ENCODE data around the gene ETS1.

ETS1 gene

DNA sequence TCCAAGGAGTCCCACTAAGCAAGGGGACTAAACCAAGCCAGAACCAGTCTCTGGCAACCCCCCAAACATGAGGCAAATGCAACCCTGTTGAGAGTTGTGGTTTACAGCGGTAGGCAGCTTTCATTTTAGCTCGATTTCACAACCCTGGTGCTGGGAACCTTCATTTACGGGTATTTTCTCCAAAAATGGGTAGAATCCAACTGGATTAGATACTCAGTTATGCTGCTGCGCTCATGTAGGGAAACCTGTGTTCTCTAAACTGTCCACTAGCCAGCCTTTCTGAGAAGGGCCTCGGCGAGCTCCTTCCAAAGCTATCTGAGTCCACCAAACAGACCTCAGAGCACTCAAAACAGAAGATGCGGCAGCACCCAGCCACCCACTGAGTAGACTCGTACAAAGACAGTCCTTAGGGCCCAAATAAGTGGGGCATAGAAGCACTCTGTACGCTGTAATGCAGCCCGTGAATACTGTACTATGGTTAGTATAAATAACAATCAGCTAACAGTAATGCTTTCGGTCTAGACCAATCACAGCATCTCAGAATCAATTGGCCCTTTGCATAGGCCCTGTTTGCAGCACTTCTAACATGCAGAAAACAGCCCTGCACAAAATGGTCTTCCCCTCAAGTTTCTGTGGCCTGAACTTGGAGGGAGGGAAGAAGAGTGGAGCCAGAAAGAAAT lies 104.7 kb downstream of the ETS1 start:
- DNase-seq (ENCODE audit: low read depth) = peak; percentile 96

DNA sequence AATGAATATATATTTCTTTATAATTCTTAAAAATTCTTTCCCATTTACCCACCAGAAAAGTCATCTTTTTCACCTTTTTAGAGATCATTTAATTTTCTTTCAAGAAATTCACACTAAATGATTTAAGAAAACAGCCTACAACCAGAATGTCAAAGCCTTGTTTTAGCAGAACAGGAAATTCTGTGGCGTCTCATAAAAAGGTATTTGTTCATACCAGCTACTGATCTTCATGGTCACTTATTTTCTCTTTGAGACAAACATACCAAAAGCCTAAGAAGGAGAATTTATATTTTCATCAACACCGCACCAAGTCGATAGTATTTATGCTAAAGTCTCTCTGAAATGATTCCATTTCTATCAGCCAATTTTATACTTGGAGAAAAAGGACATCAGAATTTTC lies 105.3 kb downstream of the ETS1 start:
- no peak for DNase-seq (ENCODE audit: low read depth)

DNA sequence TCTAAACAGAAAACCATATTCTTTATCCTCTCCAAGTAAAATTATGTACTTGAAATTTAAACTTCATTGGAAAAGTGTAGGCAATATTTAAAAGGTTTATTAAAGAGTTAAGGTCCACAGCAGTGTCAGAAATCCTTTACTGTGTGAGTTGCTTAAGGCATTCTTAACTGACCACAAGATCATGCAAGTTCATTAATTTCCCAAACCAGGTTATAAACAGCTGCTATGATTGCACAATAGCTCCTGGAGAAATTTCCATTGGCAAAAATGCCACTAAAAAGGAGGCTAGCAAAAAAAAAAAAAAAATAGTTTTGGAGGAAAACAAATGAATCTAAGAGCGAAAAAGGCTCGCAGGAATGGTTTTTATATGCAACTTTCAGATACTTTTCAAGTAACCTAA lies 106.2 kb downstream of the ETS1 start:
- peak; percentile 88 for DNase-seq (ENCODE audit: low read depth)

DNA sequence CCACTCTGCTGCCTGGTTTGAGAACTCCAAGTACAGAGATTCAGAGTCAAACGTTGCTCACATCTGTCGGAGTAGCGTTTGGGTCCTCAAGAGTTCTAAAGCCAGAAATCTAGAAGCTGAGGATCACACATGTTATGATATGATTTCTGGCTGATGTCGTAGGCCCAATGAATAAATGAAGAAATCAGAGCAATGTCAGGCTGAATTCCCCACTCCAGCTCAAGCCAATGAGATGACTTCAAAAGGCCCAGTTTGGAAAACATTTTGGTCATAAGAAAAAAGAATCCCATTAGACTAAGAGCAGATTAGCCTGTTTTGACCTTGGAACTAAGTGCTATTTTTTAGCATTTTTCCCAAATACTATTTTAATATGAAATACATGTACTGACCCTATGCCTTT lies 106.7 kb downstream of the ETS1 start:
- DNase-seq (ENCODE audit: low read depth) = no peak

DNA sequence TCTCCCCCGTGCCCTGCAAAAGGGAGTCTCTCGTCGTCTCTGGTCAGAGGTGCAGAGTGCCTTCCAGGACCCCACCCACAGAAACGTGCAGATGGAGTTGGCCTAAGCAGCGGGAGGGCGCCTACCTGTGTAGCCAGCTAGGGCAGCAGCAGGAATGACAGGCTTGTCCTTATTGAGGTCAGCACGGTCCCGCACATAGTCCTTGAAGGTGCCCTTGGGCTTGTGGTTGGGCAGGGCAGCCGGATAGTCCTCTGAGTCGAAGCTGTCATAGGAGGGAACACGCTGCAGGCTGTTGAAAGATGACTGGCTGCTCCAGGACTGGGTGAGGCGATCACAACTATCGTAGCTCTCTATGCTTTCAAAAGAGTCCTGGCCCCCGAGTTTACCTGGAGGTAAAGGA lies 107.3 kb downstream of the ETS1 start:
- DNase-seq (ENCODE audit: low read depth) = no peak

DNA sequence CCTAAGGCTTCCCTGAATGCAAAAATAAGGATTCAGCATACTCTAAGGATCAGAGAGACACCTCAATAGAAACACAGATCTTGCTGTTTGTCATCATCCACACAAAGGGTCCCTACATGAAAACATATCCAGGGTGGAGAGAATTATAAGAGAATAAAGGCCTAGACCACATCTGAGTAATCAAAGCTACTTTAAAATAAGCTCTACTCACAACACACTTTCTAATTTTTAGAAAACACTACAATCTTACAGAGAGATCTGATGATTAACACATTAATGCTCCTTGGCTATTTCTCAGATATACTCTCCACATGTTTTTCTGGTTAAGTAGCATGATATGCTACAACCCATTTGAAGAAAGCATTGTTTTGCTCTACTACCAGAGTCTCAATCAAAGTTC lies 108.2 kb downstream of the ETS1 start:
- no peak for DNase-seq (ENCODE audit: low read depth)

DNA sequence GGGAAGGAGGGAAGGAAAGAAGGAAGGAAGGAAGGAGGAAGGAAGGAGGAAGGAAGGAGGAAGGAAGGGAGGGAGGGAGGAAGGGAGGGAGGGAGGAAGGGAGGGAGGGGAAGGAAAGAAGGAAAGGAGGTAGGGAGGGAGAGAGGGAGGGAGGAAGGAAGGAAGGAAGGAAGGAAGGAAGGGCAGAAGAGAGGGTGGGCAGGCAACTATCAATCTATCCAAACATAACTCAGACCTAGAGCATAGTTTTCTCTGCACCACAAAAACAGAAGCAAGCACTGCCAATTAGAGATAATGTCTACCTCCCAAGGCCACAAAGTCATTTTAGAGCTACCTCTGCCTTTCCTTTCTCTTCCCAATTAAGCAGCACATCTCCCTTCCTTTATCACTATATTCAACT lies 109.1 kb downstream of the ETS1 start:
- no peak for DNase-seq (ENCODE audit: low read depth)

DNA sequence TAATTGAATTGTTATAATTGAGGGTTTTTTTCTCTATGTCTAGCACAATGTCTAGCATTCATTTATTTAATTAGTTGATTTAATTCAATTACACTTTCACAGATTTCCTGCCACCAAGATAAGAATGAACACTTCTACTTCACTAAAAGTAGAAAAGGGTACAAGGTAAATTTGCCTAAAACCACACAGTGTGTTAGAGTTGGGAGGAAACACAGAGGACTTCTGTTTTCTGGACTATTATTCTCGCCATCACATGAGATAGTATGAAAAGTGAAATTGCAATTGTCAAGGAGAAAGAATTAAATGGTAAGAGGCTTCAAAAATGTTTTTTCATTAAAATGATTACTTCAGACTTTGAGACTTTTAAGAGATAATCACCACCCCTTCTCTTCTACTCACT lies 109.5 kb downstream of the ETS1 start:
- no peak for DNase-seq (ENCODE audit: low read depth)

DNA sequence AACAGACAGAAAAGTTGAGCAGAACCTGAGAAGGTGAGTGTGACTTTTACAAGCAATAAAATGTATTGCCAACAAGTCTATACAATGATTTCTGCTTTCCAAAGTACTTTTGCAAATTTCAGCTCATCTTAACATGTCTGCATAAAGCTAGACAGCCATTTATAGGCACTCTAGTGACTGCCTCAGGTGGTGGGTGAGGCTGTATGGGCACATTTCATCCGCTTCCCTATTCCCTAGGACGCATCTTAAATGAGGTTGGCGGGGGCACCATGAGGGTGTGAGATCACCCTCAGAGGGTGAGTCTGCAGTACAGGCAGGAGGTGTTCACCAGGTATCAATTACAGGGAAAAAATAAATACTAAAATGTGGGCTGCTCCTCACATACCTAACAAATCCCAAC lies 110.1 kb downstream of the ETS1 start:
- no peak for DNase-seq (ENCODE audit: low read depth)

DNA sequence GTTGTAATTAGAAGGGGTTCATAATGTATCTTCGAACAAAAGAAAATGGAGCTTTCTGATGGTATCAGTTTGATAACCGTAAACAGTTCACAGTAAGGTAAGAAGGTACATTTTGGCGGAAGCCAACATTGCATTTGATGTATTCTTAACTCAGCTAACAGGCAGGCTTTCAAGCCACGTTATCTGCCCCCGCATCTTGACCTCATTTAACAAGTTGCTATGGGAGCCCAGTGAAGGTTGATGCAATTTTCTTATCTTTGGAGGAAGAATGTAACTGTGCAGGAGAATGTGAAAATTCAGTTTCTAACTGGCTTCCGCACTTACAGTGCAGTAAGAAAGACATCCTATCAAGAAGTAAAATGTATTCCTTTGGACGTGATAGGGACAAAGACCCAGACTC lies 110.6 kb downstream of the ETS1 start:
- no peak for DNase-seq (ENCODE audit: low read depth)

DNA sequence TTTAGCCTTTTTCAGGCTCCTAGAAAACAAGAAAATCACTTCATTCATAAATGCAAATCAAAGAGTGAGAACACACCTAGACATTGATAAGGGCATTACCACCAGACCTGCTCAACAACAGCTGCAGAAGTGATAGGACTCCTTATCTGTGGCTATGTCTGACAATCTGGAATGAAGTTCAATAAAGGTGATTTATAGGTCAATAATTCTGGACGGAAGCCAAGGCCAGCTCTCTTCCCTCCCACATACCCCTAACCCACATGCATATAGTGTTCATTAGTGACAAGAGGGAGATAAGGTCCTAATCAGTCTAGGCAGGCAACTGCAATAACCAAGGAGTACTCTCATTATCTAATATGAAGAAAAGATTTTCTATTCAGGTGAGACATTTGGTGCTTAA lies 111.3 kb downstream of the ETS1 start:
- no peak for DNase-seq (ENCODE audit: low read depth)

DNA sequence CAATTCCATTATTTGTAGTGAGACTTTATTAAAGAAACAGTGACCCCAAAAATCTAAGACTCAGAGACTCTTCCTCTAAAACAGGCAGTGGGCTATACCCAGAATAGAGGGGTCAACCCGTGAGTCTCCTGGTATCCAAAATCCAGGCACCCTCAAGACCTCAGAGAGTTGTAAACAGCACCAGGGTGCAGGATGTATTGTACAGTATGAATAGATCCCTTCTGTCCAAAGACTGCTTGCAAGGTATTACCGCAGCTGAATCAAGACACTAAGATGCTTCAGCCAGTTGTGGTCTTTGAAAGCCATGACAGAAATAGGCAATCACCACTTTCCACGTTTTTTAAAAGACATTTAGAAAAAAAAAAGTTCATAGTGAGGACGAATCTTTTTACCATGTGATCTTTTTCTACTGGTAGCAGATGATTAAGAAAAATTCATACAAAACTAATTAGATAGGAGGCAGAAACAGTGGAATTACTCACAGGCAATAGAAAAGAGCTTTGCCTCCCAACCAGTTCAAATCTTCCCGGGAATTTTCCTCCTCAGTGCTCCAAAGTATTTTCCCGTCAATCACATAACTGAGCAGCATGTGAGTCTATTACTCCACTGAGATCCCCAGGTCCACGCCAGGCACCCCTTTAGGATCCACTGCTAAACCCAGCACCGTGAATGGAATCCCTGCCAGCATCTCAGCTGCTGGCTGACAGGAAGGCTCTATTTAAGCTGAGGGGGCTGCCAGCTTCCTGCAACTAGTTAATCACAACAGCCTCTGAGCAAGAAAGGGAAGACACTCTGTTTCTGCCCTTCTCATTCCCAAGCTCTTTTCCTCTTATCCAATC lies 113.1 kb downstream of the ETS1 start:
- no peak for DNase-seq (ENCODE audit: low read depth)

DNA sequence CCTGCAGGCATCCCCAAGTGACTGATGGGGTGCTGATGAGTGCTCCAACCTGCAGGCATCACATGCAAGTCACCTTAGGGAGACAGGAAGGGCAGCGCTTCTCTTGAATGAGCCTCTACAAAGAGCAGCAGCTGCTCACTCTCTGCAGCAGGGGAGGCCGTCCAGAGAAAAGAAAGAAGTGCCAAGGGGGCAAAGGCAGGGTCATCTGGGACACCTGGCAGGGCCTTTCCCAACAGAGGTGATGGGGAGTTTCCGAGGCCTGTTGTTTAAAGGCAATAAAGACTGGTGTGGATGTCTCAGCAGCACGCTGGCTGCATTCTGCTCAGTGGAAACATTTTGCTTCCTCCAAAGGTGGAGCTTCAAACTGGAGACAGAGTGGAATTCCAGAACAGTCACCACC lies 113.7 kb downstream of the ETS1 start:
- no peak for DNase-seq (ENCODE audit: low read depth)

DNA sequence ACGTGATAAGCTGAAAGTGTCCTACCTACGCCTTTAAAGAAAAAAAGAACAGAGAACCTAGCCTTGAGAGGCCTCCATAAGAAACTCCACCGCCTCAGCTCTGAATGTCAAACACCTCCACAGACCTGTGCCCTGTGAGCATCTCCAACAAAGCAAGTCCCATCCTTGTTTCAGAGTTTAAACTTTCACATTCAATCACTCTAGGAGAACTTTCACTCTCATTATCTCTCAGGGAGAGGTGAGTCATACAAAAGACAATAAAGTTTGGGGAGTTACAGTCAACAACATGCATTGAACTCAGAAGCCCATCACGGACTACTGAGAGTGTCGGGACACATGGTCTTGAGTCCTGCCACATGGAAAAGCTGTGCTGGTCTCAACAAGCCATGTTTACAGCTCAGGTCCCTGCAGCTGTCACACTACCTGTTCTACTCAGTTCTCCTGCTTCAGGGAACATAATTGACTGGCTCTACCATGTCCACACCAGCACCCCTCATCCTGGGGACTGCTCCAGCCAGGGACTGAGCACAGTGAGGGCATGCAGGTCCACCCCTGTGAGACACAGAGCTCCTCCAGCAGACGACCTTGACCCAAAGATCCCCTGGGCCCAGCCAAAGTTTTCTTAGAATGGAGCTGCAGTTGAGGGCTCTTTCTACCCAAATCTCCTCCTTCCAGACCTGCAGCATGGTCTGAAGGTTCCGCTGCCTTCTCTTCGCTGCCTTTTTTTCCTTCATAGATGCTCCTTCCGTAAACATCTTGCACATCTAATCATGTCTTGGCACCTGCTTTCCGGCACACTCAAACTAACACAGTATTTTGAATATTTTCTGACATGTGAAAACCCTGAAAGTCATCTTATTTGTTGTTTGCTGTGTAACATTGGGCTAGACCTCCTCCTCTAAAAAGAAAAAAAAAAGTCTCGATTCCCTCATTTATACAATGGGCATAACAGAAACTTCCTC lies 114.9 kb downstream of the ETS1 start:
- no peak for DNase-seq (ENCODE audit: low read depth)

DNA sequence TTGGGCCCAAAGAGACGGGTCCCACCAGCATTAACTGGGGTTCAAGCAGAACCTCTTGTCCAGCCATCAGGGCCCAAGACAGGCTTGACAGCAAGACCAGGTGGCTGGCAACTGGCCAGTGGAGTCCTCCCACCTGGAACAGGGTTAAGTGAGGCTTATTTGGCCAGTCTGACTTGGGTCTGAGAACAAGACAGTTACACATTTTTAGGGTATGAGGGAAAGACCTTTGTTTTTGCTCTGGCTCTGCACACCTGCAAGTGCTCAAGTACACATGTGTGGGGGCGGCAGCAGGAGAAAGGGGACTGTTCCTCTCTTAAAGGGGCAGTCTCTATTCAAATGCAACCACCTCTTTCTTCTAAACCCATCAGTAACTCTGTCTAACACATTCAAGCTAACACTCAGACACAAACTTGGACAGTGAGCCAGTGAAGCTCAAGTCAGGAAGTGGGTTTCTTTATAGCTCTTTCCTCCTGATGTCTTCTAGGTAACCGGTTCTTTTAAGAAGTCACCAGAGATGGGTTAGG lies 116.2 kb downstream of the ETS1 start:
- DNase-seq (ENCODE audit: low read depth) = no peak

DNA sequence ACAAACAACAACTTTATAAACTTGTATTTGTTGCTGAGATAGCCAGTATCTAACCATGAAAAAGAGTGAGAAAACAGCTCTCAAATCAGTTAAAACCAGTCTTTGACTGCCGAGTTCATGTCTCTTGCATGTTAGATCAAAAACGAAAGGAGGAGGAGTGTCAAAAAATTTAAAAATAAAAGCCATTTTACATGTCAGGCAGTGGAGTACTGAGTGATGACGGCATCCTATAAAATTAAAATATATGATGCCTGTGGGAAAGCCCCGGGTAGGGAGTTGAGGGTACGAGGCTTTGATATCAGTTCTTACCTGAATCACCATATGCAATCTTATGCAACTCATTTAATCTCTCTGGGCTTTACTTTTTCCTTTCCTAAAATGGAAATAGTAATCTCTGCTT lies 117.3 kb downstream of the ETS1 start:
- DNase-seq (ENCODE audit: low read depth) = no peak

DNA sequence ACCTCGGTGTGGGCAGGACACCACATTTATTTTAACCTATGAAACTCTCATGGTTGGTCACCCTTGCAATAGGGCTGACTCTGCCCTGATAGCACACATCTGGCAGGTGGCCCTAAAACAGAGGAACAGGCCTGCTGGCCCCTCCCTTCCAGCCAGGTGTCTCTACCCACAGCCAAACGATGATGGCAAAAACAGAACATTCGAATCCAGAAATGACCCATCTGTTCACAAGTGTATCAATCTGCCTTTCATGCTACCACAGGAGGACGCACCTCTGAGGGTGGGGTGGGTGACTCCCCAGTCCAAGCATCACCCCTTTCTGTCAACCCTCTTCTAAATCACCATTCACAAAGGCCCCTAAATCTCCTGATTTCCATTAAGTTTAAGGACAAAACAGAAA lies 118.1 kb downstream of the ETS1 start:
- DNase-seq (ENCODE audit: low read depth) = no peak

DNA sequence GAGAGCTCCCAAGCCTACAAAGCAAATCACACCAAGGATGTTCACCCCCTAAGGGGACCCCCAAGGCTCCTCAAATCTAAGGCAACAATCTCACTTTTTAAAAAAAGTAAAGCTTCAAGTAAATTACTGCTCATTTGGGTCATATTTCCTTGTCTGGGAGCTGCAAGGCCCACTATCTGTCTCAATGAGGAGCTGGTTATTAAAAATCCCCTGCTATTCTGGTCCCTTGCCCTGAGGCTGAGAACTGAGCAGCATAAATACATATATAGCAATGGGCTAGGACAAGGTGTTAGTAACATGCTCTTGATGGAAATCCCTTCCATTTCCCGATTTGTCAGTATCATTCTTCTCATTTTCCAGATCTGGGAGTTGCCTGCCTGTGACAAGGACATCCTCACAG lies 119.2 kb downstream of the ETS1 start:
- no peak for DNase-seq (ENCODE audit: low read depth)

DNA sequence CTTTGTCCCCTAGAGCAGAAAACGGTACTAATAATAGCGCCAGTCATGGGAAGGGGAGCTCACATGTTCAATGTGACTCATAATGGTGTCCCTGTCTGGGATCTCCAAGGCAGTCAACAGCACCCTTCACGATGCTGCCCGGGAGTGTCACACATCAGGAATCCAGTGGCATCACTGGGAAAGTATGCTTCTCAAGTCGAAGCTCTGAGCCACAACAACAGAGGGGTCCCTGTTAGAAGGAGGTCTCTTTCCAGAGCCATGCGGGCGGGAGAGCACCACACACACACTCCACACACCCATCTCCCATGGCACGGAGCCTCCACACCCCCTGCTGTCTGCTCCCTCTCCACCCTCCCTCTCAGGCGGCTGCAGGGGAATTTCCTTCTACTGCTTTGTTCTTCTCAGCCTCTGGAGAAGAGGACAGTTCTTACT lies 119.7 kb downstream of the ETS1 start:
- DNase-seq (ENCODE audit: low read depth) = peak; percentile 95

DNA sequence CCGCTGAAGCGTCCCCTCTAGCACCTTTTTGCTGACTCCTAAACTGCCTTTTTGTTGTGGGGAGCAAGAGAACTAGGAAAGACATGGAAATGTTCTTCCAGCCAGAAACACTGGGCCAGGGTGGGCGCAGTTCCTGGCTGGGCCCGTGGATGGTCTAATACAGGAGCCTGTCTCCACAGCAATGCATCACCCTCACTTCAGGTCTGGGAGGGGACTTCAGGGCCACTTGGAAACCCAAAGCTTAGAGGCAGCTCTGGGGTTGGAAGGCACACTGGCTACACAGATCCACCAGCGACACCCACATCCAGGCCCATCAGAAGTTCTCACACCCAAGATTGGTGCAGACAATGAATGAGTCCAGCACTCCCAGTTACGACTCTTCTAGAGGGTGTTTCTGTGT lies 120.3 kb downstream of the ETS1 start:
- no peak for DNase-seq (ENCODE audit: low read depth)

DNA sequence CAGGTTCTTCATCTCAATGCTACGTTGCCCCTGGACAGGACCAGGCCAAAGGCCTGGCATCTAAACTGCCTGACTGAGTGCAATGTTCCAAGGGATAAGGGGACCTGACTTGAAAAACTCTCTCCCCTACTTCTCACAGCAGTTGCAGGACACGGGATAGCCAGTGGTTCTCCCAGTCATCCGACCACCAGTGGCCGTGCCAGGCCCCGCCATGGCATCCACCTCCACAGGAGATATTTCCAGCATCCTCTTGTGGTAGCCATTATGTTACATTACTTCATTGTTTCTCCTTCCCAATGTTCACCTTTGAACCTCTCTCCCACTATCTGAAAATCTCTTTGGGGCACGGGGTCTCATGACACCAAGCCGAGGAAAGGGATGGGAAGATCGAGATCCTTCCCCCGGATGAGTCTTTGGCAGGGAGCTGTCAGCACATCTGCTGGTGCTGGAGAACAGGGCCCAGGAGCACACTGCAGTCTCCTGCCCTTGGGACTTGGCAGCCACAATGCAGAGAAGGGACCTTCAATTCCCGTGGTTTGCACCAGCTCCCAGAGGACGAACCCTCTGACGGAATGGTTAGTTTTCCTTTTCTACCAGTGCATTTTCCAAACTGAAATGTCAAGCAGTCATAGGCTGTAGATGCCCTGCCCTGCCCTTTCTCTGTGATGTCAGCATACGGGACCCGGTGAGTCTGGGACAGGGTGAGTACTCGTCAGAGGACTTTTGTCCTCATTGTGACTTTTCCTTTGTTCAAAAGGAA lies 121.2 kb downstream of the ETS1 start:
- DNase-seq (ENCODE audit: low read depth) = no peak

DNA sequence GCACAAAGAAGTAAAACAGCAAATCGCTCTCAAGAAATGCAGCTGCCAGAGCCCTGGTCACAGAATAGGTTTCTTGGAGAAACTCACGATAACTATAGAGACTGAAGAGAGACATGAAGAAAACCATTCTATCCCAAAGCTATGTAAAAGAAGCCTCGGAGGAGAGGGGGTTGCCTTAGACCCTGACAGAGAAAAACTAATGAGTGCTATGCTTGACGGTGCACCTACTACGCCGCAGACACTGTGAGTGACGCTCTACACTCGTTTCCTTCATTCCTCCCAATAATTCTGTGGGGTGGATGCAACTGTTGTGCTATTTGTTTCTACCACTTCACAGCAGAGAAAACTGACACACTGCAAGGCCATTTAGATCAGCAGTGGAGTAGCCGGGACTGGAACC lies 121.8 kb downstream of the ETS1 start:
- DNase-seq (ENCODE audit: low read depth) = no peak

All from stromal cell of bone marrow (primary cell).